Endothelial cell of umbilical vein (primary cell): ENCODE data around the gene AFF4.

Experiments used
- CTCF ChIP-seq, 2 donors: IDR thresholded peaks; 1 replicate in 1 of 2; 2 replicates in 1 of 2; pipeline ENCODE4 v1.5.1; 2011; ENCODE audit warnings: low read length in 2 of 2, mild to moderate bottlenecking in 2 of 2, moderate library complexity in 2 of 2, control low read depth in 1 of 2, inconsistent platforms in 1 of 2, low read depth in 1 of 2; ENCODE audit not compliant: insufficient read depth in 1 of 2; ENCODE audit errors: extremely low read depth in 1 of 2
- FOS ChIP-seq: IDR thresholded peaks from 2 replicates; pipeline ENCODE4 v1.6.1; 2011; ENCODE audit warnings: mild to moderate bottlenecking, low read length, moderate library complexity, borderline replicate concordance; ENCODE audit not compliant: insufficient read depth
- MAX ChIP-seq: IDR thresholded peaks from 2 replicates; pipeline ENCODE4 v1.6.1; 2011; ENCODE audit not compliant: insufficient read depth, insufficient read length

DNA sequence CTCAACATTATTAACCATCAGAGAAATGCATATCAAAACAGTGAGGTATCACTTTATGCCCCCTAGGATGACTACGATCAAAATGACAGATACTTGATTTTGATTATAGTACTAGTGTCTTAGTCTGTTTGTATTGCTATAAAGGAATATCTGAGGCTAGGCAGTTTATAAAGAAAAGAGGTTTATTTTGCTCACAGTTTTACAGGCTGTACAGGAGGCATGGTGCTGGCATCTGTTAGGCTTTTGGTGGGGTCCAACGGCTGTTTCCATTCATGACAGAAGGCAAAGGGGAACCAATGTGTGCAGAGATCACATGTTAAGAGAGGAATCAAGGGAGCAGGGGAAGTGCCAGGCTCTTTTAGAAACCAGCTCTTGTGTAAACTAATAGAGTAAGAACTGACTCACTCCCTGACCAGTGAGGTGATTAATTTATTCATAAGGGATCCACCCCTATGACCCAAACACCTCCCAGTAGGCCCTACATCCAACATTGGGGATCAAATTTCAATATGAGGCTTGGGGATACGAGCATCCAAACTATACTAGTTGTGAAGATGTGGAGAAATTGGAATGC is 16.0 kb upstream of the AFF4 start:
- TF ChIP-seq MAX (no peak), CTCF (IDR thresholded peaks at IDR 0.05; ENCODE audit: extremely low read depth in 1 of 2, insufficient read depth in 1 of 2, low read depth in 1 of 2, low read length in 2 of 2) (no peak), FOS (no peak)
